Activated CD8-positive, alpha-beta T cell treated with anti-CD3 and anti-CD28 coated beads for 36 hours (primary cell): Measurements from ENCODE around the gene CFAP68. TPM values are rescaled to one million over a fixed set of nuclear protein-coding genes. Genes with fewer than 3 reads are reported as not detected.
"Not testable (repeated sequence)": the region's sequence is repeated elsewhere in the genome, so short reads cannot be mapped to it uniquely, and the experiment has no call there.

ENCODE experiments used
- ATAC-seq: fragments of 200-7000 bp; cut with Tn5 transposase; one replicate; pipeline ENCODE4 v1.10.0; 2021; ENCODE audit warnings: mild to moderate bottlenecking, moderate library complexity
- CTCF ChIA-PET: fragments of 350-600 bp; sonication (Branson Sonifier 250); formaldehyde crosslinking; loops from one replicate; lab custom pipeline; 2021; ENCODE audit warnings: antibody characterized with exemption; lab: Charles Lee
- POLR2A ChIA-PET: fragments of 350-600 bp; sonication (Branson Sonifier 250); formaldehyde crosslinking; loops from one replicate; lab custom pipeline; 2021; ENCODE audit warnings: antibody characterized with exemption; lab: Charles Lee
- DNase-seq: peaks from one replicate; pipeline ENCODE4 v3.0.0-alpha.2; 2020
- H3K27ac Mint-ChIP-seq: one replicate; pipeline ENCODE4 v1.8.0; 2021; ENCODE audit warnings: mild to moderate bottlenecking, mixed read lengths
- H3K27me3 Mint-ChIP-seq: one replicate; pipeline ENCODE4 v1.8.0; 2021; ENCODE audit warnings: mixed read lengths
- H3K36me3 Mint-ChIP-seq: one replicate; pipeline ENCODE4 v1.8.0; 2021; ENCODE audit warnings: low read depth, mixed read lengths
- H3K4me1 Mint-ChIP-seq: one replicate; pipeline ENCODE4 v1.8.0; 2021; ENCODE audit warnings: low read depth, mixed read lengths
- H3K4me3 Mint-ChIP-seq: one replicate; pipeline ENCODE4 v1.8.0; 2021; ENCODE audit warnings: mild to moderate bottlenecking, moderate library complexity, mixed read lengths
- H3K9me3 Mint-ChIP-seq: one replicate; pipeline ENCODE4 v1.8.0; 2021; ENCODE audit warnings: mixed read lengths
- intact Hi-C: fragments of 100-400 bp; cut with micrococcal nuclease; formaldehyde crosslinking; loops from one replicate; pipeline ENCODE4 v1.10.0; 2022
- total RNA-seq, 2 experiments: library from RNA; stranded (reverse); gene quantifications; one replicate each; pipeline ENCODE4 v1.2.3, GENCODE V29; 2021
- TF ChIP-seq, protein P1 (sequence below): fragments of 200-600 bp; IDR thresholded peaks from one replicate; pipeline ENCODE4 v1.8.0; 2022; ENCODE audit warnings: antibody characterized with exemption, mild to moderate bottlenecking

The CFAP68 gene
- total RNA-seq, 2 experiments from 2014 or later, result 38.6 to 39.1 TPM

GRCh38 chr11:111926505-111927391 lies 47.4 kb downstream of the CFAP68 start:
- peak; percentile 93 for ATAC-seq
- peak; percentile 96 for DNase-seq
- no peaks in the 10 kb centered on the region for H3K9me3 Mint-ChIP-seq
- intact Hi-C loops, result loop anchor here (2.0 kb wide), 1 partner anchor 48 kb away; the partner anchor contains the start of genes CFAP68 and FDXACB1
- CTCF ChIA-PET, result interaction anchor here (0.6 to 3.2 kb wide), 21 partner anchors 9 to 353 kb away, joined by 3 to 22 read pairs (median 3); partner anchors contain the start of genes ALG9, CFAP68 and SDHD
- H3K27me3 Mint-ChIP-seq, result no peaks in the 10 kb centered on the region
- H3K4me3 Mint-ChIP-seq, result peak overlapping the region; percentile 75
- TF ChIP-seq, protein P1, sequence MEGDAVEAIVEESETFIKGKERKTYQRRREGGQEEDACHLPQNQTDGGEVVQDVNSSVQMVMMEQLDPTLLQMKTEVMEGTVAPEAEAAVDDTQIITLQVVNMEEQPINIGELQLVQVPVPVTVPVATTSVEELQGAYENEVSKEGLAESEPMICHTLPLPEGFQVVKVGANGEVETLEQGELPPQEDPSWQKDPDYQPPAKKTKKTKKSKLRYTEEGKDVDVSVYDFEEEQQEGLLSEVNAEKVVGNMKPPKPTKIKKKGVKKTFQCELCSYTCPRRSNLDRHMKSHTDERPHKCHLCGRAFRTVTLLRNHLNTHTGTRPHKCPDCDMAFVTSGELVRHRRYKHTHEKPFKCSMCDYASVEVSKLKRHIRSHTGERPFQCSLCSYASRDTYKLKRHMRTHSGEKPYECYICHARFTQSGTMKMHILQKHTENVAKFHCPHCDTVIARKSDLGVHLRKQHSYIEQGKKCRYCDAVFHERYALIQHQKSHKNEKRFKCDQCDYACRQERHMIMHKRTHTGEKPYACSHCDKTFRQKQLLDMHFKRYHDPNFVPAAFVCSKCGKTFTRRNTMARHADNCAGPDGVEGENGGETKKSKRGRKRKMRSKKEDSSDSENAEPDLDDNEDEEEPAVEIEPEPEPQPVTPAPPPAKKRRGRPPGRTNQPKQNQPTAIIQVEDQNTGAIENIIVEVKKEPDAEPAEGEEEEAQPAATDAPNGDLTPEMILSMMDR, result no peak
- peak overlapping the region; percentile 93 for H3K27ac Mint-ChIP-seq
- POLR2A ChIA-PET, result interaction anchor here (1.0 to 3.8 kb wide), 9 partner anchors 9 to 160 kb away, joined by 3 to 16 read pairs (median 7); partner anchors contain the start of genes ALG9, DIXDC1, DLAT and PPP2R1B
- no peaks in the 10 kb centered on the region for H3K36me3 Mint-ChIP-seq
- peaks cover 21% of the 10 kb centered on the region for H3K4me1 Mint-ChIP-seq

GRCh38 chr11:111930472-111930871 lies 51.1 kb downstream of the CFAP68 start:
- intact Hi-C loops, result loop anchor here (10.0 kb wide), 1 partner anchor 94 kb away; the partner anchor contains the start of gene DLAT
- no peaks in the 10 kb centered on the region for H3K36me3 Mint-ChIP-seq
- CTCF ChIA-PET, result interaction anchor here (1.1 to 19.6 kb wide), 4 partner anchors 13 to 269 kb away, joined by 3 to 223 read pairs (median 4); no protein-coding TSS in a partner anchor
- no peaks in the 10 kb centered on the region for H3K9me3 Mint-ChIP-seq
- POLR2A ChIA-PET, result interaction anchor here (1.0 kb wide), 1 partner anchor 50 kb away, joined by 3 read pairs; no protein-coding TSS in a partner anchor
- no peak overlapping the region for H3K4me3 Mint-ChIP-seq
- TF ChIP-seq, protein P1, result no peak
- DNase-seq (no peak), ATAC-seq (no peak)
- peaks cover 33% of the 10 kb centered on the region for H3K4me1 Mint-ChIP-seq
- no peak overlapping the region for H3K27ac Mint-ChIP-seq
- no peaks in the 10 kb centered on the region for H3K27me3 Mint-ChIP-seq

- Mint-ChIP-seq H3K36me3 (no peaks in the 10 kb centered on the region), H3K27me3 (no peaks in the 10 kb centered on the region), H3K4me3 (peak overlapping the region; percentile 1), H3K4me1 (peaks cover 35% of the 10 kb centered on the region), H3K9me3 (no peaks in the 10 kb centered on the region), H3K27ac (peak overlapping the region; percentile 58)
- ATAC-seq (peak; percentile 50), DNase-seq (no peak)
- POLR2A ChIA-PET, result interaction anchor here (1.1 kb wide), 1 partner anchor 12 kb away, joined by 3 read pairs; no protein-coding TSS in a partner anchor
- CTCF ChIA-PET, result interaction anchor here (1.0 to 19.6 kb wide), 8 partner anchors 9 to 64 kb away, joined by 4 to 223 read pairs (median 7); partner anchors contain the start of gene ALG9
- intact Hi-C loops, result loop anchor here (10.0 kb wide), 1 partner anchor 92 kb away; the partner anchor contains the start of gene DLAT
- TF ChIP-seq, protein P1, result no peak
Measured at GRCh38 chr11:111932611-111932950, 53.2 kb downstream of the CFAP68 start.

- not testable (repeated sequence) for H3K27ac Mint-ChIP-seq, H3K27me3 Mint-ChIP-seq, H3K36me3 Mint-ChIP-seq, H3K9me3 Mint-ChIP-seq, DNase-seq, H3K4me3 Mint-ChIP-seq, ATAC-seq
- ChIA-PET CTCF (interaction anchor here (1.3 to 19.6 kb wide), 4 partner anchors 48 to 90 kb away, joined by 3 to 223 read pairs (median 15); partner anchors contain the start of gene ALG9), POLR2A (interaction anchor here (1.1 kb wide), 1 partner anchor 11 kb away, joined by 3 read pairs; no protein-coding TSS in a partner anchor)
- intact Hi-C loops, result loop anchor here (10.0 kb wide), 1 partner anchor 92 kb away; the partner anchor contains the start of gene DLAT
- H3K4me1 Mint-ChIP-seq, result peaks cover 39% of the 10 kb centered on the region
Measured at GRCh38 chr11:111933176-111933575, 53.8 kb downstream of the CFAP68 start.

GRCh38 chr11:111933872-111934271 lies 54.5 kb downstream of the CFAP68 start:
- ChIA-PET CTCF (interaction anchor here (0.8 to 19.6 kb wide), 7 partner anchors 47 to 346 kb away, joined by 3 to 223 read pairs (median 4); no protein-coding TSS in a partner anchor), POLR2A (interaction anchor here (1.2 kb wide), 1 partner anchor 10 kb away, joined by 5 read pairs; no protein-coding TSS in a partner anchor)
- no peaks in the 10 kb centered on the region for H3K27me3 Mint-ChIP-seq
- peaks cover 46% of the 10 kb centered on the region for H3K4me1 Mint-ChIP-seq
- ATAC-seq (no peak), DNase-seq (no peak)
- no peak overlapping the region for H3K27ac Mint-ChIP-seq
- intact Hi-C loops, result loop anchor here (10.0 kb wide), 1 partner anchor 91 kb away; the partner anchor contains the start of gene DLAT
- no peaks in the 10 kb centered on the region for H3K36me3 Mint-ChIP-seq
- H3K9me3 Mint-ChIP-seq, result no peaks in the 10 kb centered on the region
- no peak overlapping the region for H3K4me3 Mint-ChIP-seq
- TF ChIP-seq, protein P1, result no peak
